IPS-11a (cell line): ENCODE measurements around the gene GNAQ.
"Not testable (repeated sequence)": the region's sequence is repeated elsewhere in the genome, so short reads cannot be mapped to it uniquely, and the experiment has no call there.

Source experiments
- H3K4me3 ChIP-seq: one replicate; pipeline ENCODE4 v1.5.1; 2013; ENCODE audit warnings: low read depth, low read length, control low read depth

The GNAQ gene

DNA sequence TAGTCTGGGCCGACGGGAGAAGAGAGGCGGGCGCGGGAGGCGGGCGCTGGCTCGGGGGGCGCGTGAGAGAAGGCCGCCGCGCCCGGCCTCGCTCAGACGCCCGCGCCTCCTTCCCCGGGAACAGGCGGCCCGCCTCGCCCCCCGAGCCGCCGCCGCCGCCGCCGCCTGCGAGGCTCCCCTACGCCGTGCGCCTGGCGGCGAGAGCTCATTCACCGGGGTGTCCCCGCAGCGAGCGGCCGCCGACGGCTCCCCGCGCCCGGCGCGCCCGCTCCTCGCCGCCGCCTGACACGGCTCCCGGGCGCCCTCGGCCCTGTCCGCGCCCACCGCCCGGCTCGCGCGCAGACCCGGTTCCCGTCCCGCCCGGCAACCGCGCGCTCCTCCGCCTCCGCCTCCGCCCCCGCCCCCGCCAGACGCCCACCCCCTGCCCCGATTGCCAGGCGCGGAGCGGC lies at the start of gene GNAQ:
TSS of gene GNAQ (minus strand) at position 368 of the 449 bp plus-strand sequence. CDS start 576 bp downstream, outside the sequence.
- peak within 1 kb of the TSS; percentile 87 for H3K4me3 ChIP-seq

DNA sequence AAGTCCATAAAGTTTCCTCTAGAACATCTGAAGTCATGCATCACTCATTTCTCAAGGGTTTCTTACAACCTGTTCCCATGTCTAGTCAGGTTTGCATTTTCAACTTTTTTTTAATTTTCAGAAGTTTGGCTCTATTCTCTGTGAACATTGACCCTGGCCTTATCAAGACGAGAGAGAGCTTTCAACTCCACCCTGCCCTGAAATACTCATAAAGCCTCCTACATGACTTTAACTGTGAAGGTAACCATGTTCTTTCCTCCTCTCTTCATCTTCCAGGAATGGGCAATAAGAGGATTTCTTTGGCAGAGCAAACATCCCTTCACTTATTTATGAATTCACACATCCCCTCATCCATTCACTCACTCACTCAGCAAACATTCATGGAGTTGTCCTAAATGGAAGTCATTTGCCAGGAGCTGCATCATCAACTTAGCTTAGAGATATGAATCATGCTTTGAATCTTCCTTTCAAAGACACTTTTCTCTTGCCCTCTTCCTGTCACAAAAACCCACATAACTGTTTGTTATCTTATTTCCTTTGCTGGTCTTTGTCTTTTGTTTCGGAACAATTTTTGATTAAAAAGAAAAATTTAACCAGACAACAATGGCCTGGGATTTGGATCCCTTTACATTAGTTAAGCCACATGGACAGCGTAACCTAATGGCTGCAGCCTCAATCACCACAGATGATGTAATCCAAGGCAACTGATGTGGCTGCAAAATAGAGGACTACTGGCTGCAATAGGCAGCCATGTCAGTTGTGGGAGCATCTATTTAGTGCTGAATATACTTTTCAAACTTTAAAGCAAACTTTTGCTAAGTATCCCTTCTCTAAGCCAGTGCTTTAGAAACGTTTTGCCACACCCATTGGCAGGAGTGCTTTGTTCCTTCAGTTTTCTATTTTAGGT lies 43.0 kb upstream of the GNAQ start:
- no peak overlapping the region for H3K4me3 ChIP-seq

DNA sequence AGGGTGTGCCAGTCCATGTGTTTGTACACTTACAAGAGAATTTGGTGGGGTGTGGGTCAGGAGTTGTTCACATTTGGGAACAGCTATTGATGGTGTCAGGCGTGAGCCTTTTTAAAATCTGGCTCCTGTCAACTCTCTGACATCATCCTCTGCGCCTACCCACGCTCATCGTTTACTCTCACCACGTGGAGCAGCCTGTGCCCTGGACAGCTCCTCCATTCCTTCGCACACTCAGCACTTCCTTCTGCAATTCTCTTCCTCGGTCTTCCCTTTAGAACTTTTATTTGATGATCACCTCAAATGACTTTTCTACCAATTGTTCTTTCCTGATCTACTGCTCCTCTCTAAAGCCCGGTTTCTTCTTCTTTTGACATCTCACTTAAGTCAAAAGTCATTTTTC lies 42.1 kb upstream of the GNAQ start:
- no peak overlapping the region for H3K4me3 ChIP-seq

DNA sequence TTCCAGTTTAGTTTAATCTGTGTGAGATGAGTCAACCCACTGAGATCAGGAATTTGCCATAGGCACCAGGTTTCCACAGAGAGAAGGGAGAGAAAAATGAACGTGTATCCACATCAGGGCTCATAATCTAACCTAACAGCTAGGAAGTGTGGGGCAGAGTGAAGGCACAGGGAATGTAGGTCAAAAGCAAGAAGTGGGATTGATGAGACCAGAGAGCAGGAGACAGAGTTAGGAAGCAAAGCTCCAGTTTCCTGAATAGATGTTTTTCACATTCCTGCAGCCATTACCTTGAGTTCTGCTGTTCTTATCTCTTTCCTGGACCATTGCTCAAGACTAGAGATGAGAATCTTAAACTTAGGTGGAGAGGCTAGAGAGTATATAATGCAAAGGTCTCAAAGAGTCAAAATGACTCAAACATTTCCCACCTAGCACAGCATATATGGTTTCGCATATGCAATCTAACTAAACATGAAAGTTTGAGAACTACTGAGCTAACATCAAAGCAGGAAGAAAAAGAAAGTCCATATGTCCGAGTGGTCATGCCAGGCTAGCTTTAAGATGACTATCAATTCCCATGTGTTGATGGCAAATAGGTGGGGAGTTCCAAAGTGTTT lies 41.1 kb upstream of the GNAQ start:
- no peak overlapping the region for H3K4me3 ChIP-seq

DNA sequence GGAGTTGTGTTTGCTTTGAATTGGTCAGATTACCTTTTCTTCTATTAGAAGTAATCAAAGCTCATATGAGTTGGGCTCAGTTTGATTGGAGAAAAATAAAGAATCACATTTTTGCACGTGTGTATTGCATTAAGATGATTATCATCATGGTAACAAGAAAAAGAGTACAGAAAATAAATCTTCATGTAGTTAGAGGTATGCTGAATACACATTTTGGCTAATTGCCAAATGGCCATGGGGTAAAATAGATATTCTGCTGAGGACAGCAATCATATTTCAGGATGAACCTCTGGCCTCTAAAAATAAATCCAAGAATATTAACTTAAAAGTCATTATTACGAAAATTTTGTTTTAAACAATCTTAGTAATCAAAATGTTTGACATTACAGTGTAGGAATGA lies 38.9 kb upstream of the GNAQ start:
- H3K4me3 ChIP-seq, result no peak overlapping the region

DNA sequence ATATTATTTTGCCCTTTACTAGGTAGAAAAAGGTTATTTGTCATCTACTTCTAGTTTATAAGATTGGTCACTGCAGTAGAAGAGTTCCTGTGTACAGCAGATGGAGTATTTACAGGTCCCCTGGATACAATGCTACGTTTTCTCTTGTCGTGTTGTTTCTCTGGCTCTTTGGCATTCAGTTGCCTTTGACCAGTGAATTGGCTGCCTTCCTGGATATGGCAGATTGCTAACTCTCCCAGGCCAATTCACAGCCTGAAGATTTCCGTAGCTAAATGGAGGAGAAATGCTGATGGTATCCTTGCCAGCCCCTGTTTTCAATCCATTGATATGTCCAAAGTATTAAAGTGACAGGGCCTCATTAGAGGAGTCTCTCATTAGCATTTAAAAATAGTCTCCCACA lies 32.5 kb upstream of the GNAQ start:
- H3K4me3 ChIP-seq, result no peak overlapping the region

DNA sequence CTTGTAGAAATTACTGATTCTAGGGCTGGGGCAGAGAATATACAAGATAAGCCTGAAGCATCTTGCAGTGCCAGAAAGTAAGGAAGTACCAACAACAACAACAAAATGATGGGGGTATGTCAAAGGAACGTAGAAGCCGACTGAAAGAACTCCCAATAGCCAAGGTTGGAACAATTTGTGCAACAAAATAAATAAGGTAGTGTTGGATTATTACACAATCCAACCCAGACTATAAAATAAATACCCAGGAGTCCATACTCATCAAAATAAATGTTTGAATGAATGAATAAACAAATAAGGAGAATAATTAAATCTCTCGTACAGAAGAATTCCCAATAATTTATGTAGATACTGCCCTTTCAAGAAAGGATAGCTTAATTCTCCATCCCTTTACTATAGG lies 31.1 kb upstream of the GNAQ start:
- no peak overlapping the region for H3K4me3 ChIP-seq

DNA sequence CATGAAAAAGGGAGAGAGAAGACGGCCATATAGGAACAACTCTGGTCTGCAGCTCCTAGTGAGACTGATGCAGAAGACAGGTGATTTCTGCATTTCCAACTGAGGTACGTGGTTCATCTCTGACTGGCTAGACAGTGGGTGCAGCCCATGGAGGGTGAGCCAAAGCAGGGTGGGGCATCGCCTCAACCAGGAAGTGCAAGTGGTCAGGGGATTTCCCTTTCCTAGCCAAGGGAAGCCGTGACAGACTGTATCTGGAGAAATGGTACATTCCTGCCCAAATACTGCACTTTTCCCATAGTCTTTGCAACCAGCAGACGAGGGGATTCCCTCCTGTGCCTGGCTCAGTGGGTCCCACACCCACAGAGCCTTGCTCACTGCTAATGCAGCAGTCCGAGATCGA lies 22.6 kb upstream of the GNAQ start:
- H3K4me3 ChIP-seq, result not testable (repeated sequence)

DNA sequence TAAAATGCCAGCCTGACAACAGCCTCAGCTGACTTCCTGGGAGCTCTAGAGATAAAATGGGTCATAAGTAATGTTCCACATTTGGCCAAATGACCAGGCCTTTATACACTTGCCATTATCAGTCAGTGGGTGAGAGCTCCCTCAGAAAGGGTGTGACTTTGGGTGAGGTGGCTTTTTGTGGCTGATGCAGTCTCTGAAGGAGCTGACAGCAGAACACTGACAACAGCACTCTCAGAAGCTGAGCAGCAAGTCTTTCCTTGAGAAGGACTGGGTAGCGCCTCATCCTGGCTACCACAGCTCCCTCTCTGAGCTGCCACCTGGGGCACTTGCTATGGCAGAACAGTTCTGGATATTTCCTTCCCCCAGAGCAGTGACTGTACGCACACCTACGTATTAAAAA lies 22.0 kb upstream of the GNAQ start:
- no peak overlapping the region for H3K4me3 ChIP-seq

DNA sequence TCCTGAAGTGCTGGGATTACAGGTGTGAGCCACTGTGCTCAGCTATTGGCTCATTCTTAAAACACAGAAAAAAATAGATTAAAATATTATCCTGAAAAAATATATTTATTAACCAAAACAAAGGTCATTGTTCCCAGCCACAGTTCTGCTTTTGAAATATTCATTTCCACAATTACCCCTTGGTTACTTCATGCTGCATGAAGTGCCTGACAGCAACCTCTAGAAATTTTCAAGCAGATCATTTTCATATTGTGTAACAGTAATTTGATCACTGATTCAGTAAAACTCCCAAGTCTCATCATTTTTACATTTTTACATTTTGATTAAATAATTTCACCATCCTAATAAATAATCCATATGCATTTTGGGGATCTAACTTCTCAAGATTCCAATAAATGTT lies 18.8 kb upstream of the GNAQ start:
- H3K4me3 ChIP-seq, result no peak overlapping the region

DNA sequence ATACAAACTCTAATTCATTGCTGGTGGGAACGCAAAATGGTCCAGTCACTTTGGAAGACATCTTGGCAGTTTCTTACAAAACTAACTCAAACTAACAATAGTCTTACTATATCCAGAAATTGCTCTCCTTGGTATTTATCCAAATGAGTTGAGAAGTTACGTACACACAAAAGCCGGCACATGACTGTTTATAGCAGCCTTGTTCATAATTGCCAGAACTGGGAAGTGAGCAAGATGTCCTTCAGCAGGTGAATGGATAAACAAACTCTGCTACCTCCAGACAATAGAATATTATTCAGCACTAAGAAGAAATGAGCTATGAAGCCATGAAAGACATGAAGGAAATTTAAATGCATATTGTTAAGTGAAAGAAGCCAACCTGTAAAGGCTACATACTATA lies 17.9 kb upstream of the GNAQ start:
- no peak overlapping the region for H3K4me3 ChIP-seq

DNA sequence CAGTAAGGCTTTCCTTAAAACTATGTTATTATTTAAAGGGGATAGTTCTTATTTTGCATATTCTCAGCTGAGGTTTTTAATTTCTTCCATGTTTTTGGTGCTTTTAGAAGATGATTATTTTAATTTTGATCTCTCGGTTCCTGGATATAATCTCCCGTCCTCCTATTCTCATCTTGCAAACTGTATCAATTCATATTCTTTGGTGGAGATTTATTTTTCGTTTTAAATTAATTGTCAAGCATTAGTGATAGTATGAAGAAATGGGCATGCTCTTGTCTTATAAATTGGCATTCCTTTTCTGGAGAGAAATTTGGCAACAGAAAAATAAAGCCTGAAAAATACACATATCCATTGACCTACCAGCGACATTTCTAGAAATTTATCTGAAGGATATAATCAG lies 15.5 kb upstream of the GNAQ start:
- no peak overlapping the region for H3K4me3 ChIP-seq

DNA sequence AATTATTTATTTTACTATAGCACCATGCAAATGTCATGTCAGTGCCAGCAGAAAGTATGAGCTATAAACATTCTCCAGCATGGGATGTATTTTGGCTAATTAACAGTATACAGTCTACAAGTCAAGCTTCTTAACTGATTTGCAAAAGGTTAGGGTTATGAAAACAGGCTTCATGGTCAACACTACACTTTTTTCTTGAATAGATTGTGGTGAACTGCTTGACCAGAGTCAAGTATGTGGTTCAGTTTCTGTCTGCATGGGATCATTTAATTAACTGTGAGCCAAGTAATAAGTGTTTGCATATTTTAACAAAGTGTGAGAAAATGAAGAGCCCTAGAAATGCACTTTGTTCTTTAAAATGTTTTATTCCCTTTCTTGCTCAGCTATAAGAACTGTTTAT lies 14.5 kb upstream of the GNAQ start:
- H3K4me3 ChIP-seq, result no peak overlapping the region

DNA sequence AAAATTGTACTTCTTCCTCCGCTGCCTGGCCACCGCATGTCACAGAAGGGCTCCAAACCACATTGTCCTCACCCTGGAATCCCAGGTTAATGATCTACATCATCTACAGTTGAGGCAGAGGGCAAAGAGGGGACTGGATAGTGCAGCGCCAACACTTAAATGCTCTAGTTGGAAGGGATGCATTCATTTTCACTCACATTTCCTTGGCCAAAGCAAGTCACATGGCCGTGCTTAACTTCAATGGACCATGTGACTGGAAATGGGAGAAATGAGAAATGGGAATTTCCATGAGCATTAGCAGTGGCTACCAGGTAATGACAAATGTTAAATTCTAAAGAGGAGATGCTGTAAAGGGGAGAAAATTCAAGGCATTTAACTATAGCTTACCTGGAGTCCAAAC lies 13.3 kb upstream of the GNAQ start:
- H3K4me3 ChIP-seq, result no peak overlapping the region

DNA sequence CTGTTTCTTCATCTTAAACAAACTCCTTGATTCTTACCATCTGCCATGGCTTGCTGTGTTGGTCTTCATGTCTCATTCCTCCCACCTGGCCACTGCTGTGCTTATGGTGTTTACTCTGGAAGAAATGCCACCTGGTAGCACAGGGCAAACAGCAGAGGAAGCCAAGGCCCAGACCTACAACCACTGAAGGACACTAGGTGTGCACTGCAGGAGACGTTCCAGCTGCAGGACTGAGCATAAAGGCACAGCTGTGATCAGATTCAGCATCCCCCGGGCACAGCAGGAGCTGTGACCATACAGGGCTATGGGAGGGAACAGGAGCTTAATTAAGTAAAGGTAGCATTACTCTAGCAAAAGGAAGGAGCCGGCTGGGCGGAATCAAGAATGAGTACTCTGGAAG lies 12.6 kb upstream of the GNAQ start:
- H3K4me3 ChIP-seq, result no peak overlapping the region

DNA sequence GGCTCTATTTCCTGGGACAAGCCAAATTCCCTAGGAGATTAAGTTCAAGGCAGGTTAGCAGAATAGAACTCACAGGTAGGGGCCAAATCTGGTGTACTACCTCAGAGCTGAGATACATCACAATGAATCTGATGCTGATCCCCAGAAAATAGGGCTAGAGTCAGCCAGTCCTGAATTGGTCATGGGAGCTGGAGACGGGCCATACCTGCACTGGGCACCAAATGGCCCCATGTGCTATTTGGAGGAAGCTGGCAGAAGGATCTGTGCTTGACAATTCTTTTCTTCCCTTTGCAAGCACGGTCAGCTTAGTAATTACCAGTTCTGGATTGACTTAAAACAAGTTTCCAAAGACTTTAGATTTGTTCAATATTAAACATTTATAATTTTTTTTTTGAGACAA lies 10.4 kb upstream of the GNAQ start:
- no peak overlapping the region for H3K4me3 ChIP-seq

DNA sequence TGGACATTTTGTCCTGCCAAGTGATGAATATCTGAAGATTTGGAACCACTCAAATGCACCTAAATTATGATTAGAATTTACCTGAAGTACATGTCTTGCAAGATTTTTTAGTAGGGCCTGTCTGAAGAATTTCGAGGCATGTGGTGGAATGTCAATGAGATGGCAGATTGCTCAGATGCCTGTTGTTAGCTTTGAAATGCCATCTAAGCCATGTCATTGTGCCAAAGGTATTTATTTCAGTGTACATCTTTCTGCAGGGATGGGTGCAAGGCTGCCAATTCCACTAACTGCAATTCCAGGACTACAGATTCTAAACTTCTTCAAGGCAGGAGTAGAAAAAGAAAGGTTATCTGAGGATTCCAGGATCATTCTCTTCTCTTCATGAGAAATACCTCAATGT lies 9.1 kb upstream of the GNAQ start:
- H3K4me3 ChIP-seq, result no peak overlapping the region

DNA sequence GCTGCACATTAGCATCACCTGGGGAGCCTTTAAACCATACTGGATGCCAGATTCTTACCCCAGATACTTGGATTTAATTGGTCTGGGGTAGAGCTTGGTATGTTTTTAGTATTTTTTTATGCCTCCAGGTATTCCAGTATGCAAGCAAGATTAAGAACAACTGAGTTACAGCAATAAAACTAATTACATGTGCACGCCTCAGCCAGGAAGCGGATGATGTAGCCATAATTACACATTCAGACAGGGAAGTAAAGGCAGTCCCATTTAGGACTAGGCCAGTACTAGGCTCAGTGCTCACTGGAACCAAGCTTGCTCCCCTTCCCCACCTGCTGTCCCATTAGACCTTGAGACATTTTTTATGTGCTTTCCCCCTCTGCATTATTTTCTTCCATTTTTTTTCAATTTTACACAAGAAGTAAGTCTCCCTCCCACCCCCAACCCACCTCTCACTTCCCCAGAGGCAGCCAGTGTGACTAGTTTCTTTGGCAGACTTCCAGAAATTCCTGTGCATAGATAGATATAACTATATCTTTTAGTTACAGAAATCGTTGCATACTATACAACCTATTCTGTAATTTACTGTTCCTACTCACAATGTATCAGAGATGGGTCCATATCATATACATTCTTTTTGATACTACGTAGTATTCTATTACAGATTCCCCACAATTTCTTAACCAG lies 7.1 kb upstream of the GNAQ start:
- H3K4me3 ChIP-seq, result no peak overlapping the region

DNA sequence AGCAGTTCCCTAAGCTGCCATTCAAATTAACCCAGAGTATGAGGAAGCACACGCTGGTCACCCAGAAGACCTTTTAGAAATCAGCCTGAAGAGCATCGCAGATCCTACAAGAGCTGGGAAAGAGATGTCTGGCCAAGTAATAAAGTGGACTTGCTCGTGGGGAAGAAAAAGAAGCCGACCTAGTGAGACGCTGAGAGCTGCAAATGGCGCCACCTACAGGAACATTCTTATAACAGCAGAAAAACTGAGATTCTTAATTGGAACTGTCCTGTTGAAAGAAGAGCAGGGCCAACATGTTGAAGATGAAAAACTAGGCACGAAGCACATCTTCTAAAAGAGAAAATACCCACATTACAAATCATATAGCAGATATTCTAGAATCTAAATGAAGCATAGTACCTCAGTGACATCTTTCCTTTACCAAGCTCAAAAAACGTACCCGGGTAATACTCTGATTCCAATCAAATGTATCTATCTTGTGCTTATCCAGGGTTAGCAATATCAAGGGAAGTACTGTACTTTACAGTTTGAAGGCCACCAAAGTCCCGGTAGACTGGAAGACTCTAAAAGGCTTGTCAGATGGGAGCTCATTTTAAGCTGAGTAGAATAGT lies 3.9 kb upstream of the GNAQ start:
- no peak overlapping the region for H3K4me3 ChIP-seq

DNA sequence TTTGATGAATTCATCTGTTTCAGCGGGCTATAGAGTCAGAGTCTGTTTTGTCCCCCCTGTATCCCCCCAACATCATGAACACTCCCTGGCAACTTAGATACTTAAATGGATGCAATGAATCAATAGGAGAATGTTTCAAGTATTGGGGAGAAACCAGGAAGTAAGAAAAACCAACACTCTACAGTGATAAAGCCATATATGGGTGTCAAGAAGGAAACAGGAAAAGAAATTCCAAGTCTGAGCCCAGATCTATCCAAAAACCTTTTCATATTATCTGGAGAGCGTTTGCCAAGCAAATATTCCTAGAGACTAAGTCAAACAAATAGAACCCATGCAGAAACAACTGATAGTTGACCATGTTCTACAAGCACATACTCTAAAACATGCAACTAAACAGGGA lies 2.3 kb upstream of the GNAQ start:
- no peak overlapping the region for H3K4me3 ChIP-seq

DNA sequence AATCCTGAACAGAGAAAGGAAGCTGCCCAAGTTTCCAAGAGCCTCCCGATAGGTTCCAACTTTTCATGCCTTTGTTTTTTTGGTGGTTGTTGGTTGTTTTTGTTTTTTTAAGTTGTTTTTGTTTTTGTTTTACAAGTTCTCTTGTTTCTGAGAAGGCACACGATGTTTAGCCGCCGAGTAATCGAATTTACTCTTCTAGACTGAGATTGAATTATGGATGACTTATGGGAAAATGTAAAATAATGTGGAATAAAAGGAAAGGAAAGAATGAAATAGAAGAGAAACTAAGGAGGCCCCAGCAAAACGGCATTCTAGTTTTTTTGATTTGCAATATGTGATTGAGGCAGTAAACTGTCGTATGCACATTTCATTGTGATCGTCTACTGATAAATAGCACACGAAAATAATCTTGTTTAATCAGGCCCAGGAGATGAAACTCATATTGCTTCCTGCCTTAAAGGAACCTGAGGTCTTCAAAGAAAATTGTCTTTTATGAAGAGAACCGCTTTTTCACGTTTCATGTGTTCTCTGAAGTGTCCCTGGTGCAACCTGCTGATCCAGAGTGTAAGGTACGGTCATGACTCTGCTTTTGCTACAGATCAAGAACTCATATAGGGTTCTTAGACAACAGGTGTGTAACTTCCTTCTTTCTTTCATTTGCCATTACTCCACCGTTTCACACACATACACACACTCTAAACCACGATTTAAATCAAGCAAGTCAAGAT lies 1.3 kb upstream of the GNAQ start:
- H3K4me3 ChIP-seq, result peak overlapping the region; percentile 75
